GM18499 (cell line): ENCODE results near the gene CLEC16A.

ENCODE experiments used
- ATAC-seq: cut with Tn5 transposase; IDR thresholded peaks from one replicate; pipeline ENCODE4 v1.9.1; 2021; ENCODE audit warnings: moderate number of reproducible peaks; ENCODE audit not compliant: insufficient read depth, unreplicated experiment

CLEC16A gene

GRCh38 chr16:11128211-11129141 is 184.1 kb downstream of the CLEC16A start:
- ATAC-seq: no peak

- ATAC-seq: no peak
Measured at GRCh38 chr16:11129378-11129781, 185.0 kb downstream of the CLEC16A start.

GRCh38 chr16:11130978-11131665 is 186.8 kb downstream of the CLEC16A start:
- no peak for ATAC-seq

GRCh38 chr16:11131706-11132105 is 187.3 kb downstream of the CLEC16A start:
- no peak for ATAC-seq

GRCh38 chr16:11133344-11133943 is 189.1 kb downstream of the CLEC16A start:
- ATAC-seq: no peak

- no peak for ATAC-seq
Measured at GRCh38 chr16:11134722-11135463, 190.5 kb downstream of the CLEC16A start.

- no peak for ATAC-seq
Measured at GRCh38 chr16:11135464-11135973, 191.2 kb downstream of the CLEC16A start.

GRCh38 chr16:11136600-11136999 is 192.2 kb downstream of the CLEC16A start:
- ATAC-seq: no peak

GRCh38 chr16:11138022-11138768 is 193.8 kb downstream of the CLEC16A start:
- ATAC-seq: no peak

GRCh38 chr16:11138769-11139325 is 194.5 kb downstream of the CLEC16A start:
- no peak for ATAC-seq

- ATAC-seq: no peak
Measured at GRCh38 chr16:11139326-11140097, 195.1 kb downstream of the CLEC16A start.

GRCh38 chr16:11140098-11140375 is 195.7 kb downstream of the CLEC16A start:
- no peak for ATAC-seq

GRCh38 chr16:11140466-11140865 is 196.1 kb downstream of the CLEC16A start:
- no peak for ATAC-seq

GRCh38 chr16:11140867-11141266 is 196.5 kb downstream of the CLEC16A start:
- no peak for ATAC-seq

GRCh38 chr16:11141409-11142260 is 197.3 kb downstream of the CLEC16A start:
- ATAC-seq: no peak

GRCh38 chr16:11142261-11142630 is 197.9 kb downstream of the CLEC16A start:
- ATAC-seq: no peak

- no peak for ATAC-seq
Measured at GRCh38 chr16:11142951-11143350, 198.6 kb downstream of the CLEC16A start.
